A549 treated with dexamethasone at 1 μM for 4 hours (cell line): ENCODE data around the gene GOLGA6B. TPM values are rescaled to one million over a fixed set of nuclear protein-coding genes. Genes with fewer than 3 reads are reported as not detected.

Source experiments
- total RNA-seq: library from RNA; stranded (reverse); fragments of 200-300 nt; extraction: Qiagen RNA extraction; gene quantifications from 5 replicates; pipeline ENCODE4 v1.2.3, GENCODE V29; 2022

The GOLGA6B gene, protein sequence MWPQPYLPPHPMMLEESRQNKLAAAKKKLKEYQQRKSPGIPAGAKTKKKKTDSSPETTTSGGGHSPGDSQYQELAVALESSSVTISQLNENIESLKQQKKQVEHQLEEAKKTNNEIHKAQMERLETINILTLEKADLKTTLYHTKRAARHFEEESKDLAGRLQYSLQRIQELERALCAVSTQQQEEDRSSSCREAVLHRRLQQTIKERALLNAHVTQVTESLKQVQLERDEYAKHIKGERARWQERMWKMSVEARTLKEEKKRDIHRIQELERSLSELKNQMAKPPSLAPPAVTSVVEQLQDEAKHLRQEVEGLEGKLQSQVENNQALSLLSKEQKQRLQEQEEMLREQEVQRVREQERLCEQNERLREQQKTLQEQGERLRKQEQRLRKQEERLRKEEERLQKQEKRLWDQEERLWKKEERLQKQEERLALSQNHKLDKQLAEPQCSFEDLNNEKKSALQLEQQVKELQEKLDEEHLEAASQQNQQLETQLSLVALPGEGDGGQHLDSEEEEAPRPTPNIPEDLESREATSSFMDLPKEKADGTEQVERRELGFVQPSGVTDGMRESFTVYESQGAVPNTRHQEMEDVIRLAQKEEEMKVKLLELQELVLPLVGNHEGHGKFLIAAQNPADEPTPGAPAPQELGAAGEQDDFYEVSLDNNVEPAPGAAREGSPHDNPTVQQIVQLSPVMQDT
- total RNA-seq = 0.05 TPM in 1 of 5 replicates, not detected in the others

DNA sequence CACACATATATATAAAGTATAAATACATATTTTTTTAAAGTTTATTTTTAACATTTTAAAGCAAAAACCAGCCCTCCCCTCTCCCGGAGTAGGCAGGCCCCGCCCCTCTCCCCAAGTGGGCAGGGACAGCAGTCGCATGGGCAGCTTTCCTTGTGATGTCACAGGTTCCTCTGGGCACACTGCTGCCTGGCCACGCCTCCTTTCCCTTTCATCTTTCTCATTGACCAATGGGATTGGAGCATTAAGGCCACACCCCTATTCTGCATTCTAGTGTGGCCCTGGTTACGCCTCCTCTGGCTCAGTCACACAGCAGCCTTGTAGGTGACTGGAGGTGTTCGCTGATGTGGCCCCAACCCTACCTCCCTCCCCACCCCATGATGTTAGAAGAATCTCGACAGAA is at the start of gene GOLGA6B:
Gene GOLGA6B (plus strand): TSS at position 301 of the 400 bp plus-strand sequence. CDS start 41 bp downstream, at position 342.

DNA sequence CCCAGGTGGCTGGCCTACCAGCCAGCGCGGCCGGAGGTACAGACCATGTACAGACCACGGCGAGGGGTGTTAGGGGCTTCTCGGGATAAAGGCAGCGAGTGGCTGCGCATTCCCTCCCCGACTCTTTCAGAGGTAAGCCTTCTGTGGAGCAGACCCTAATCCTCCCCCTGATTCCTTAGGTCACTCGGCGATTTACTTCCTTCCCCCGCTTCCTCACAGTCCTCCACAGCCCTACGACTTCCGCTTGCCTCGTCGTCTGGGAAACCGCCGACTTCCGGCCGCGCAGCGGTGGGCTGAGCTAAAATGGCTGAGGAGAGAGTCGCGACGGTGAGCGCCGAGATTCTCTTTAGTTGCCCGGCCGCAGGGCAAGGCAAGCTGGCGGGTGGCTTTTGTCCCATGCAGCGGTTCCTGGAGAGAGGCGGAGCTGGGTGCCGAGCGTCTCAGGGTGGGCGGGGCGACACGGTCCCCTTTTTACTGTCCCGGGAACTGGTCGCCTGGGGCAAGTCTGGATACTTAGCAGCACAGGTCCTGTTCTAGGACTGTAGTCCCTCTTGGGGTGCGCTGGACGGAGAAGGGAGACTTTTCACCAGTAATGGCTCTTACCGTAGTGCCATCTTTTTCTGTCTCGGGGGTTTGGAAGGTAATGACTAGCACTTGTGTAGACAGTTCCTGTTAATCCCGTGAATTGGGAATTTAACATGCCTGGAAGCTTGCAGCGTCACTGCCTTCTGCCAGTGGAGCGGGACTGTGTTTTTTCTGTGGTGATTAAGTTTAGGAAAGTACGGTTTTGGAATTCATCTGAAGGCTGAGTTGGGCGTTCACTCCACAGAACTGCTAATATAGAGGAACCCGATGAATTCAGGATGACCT is 31.7 kb downstream of the GOLGA6B start, which contains the start of the genes BBS4 and HIGD2B:
Gene BBS4 (plus strand): TSS at position 283 of the 870 bp plus-strand sequence. CDS start 21 bp downstream, at position 304.
Gene HIGD2B (minus strand): TSS at position 258 of the 870 bp plus-strand sequence. CDS start 9,808 bp downstream, outside the sequence.

Other genes with a start within 250 kb of the GOLGA6B start
- gene ARIH1, start 180.4 kb upstream of the GOLGA6B start, total RNA-seq = 42.6 to 78.8 TPM (median 76.6 TPM) in 5 replicates
- 0.10 TPM in 1 of 5 replicates, not detected in the others for gene HIGD2B, start 31.5 kb downstream of the GOLGA6B start, total RNA-seq
- 14.0 to 17.8 TPM (median 15.4 TPM) in 5 replicates for gene BBS4, start 31.5 kb downstream of the GOLGA6B start, total RNA-seq
- 67.1 to 73.7 TPM (median 71.4 TPM) in 5 replicates for gene ADPGK, start 129.1 kb downstream of the GOLGA6B start, total RNA-seq